ENCODE measurements around the gene NOB1.

GRCh38 chr16:69798466-69798865, 43.7 kb upstream of the NOB1 start:
- TF ChIP-seq CTCF (conservative IDR thresholded peaks at IDR 0.05 in 1 of 2, IDR thresholded peaks at IDR 0.05 in 1 of 2; ENCODE audit: extremely low read depth in 1 of 2, insufficient read depth in 1 of 2, low read depth in 1 of 2, low read length in 2 of 2) (peak in 1 of 2 donors; percentile 13), EZH2 (IDR thresholded peaks at IDR 0.05; ENCODE audit: borderline replicate concordance, low read length) (no peak)

All from mammary epithelial cell (primary cell).